KG1 (cell line): ENCODE data around the gene POMT1.
"Not testable (repeated sequence)": the region's sequence is repeated elsewhere in the genome, so short reads cannot be mapped to it uniquely, and the experiment has no call there.

Experiments
- DNase-seq: peaks from one replicate; lab custom pipeline; 2025; lab: John Stamatoyannopoulos, UW

POMT1 gene

GRCh38 chr9:131502781-131503625 lies at the start of gene POMT1:
Gene POMT1 (plus strand): TSS chr9:131502918. CDS start chr9:131504219, 1,301 bp downstream.
- peak; percentile 70 for DNase-seq

- DNase-seq, result no peak
Observed at GRCh38 chr9:131454028-131454427, 48.7 kb upstream of the POMT1 start.

GRCh38 chr9:131455655-131456054 lies 47.1 kb upstream of the POMT1 start:
- DNase-seq, result not testable (repeated sequence)

- DNase-seq, result no peak
Observed at GRCh38 chr9:131457746-131458145, 45.0 kb upstream of the POMT1 start.

GRCh38 chr9:131459056-131459455 lies 43.7 kb upstream of the POMT1 start:
- no peak for DNase-seq

- DNase-seq, result no peak
Observed at GRCh38 chr9:131461166-131461565, 41.6 kb upstream of the POMT1 start.

- DNase-seq, result no peak
Observed at GRCh38 chr9:131464354-131465000, 38.2 kb upstream of the POMT1 start.

- no peak for DNase-seq
Observed at GRCh38 chr9:131465401-131465800, 37.3 kb upstream of the POMT1 start.

- DNase-seq, result no peak
Observed at GRCh38 chr9:131467214-131467935, 35.3 kb upstream of the POMT1 start.

- DNase-seq, result no peak
Observed at GRCh38 chr9:131468031-131468430, 34.7 kb upstream of the POMT1 start.

- no peak for DNase-seq
Observed at GRCh38 chr9:131469356-131469755, 33.4 kb upstream of the POMT1 start.

- DNase-seq, result no peak
Observed at GRCh38 chr9:131469951-131470350, 32.8 kb upstream of the POMT1 start.

- DNase-seq, result no peak
Observed at GRCh38 chr9:131470581-131470991, 32.1 kb upstream of the POMT1 start.

- DNase-seq, result not testable (repeated sequence)
Observed at GRCh38 chr9:131472085-131472484, 30.6 kb upstream of the POMT1 start.

GRCh38 chr9:131473198-131473885 lies 29.4 kb upstream of the POMT1 start:
- no peak for DNase-seq

- no peak for DNase-seq
Observed at GRCh38 chr9:131473891-131474290, 28.8 kb upstream of the POMT1 start.

GRCh38 chr9:131474711-131475110 lies 28.0 kb upstream of the POMT1 start:
- no peak for DNase-seq

GRCh38 chr9:131475111-131475955 lies 27.4 kb upstream of the POMT1 start:
- no peak for DNase-seq

- DNase-seq, result no peak
Observed at GRCh38 chr9:131475956-131476776, 26.6 kb upstream of the POMT1 start.

- no peak for DNase-seq
Observed at GRCh38 chr9:131476777-131477345, 25.9 kb upstream of the POMT1 start.
